Astrocyte (in vitro differentiated cells and primary cell): ENCODE results near the gene ALLC. TPM values are rescaled to one million over a fixed set of nuclear protein-coding genes. Genes with fewer than 3 reads are reported as not detected.

ENCODE experiments used
- DNase-seq: peaks from one replicate; pipeline ENCODE4 v3.0.0-alpha.2; 2010; ENCODE audit warnings: low read depth
- FAIRE-seq: peaks from 2 replicates; lab custom pipeline; 2011; peaks lifted over from hg19 to GRCh38; lab: Jason Lieb, UNC
- H2AFZ ChIP-seq: 2 replicates; pipeline ENCODE4 v1.6.0; 2012; ENCODE audit warnings: low read depth, low read length, inconsistent platforms
- H3K27ac ChIP-seq: 2 replicates; pipeline ENCODE4 v1.5.1; 2011; ENCODE audit warnings: low read depth, low read length, inconsistent platforms
- H3K27me3 ChIP-seq: 2 replicates; pipeline ENCODE4 v1.6.0; 2011; ENCODE audit warnings: low read length, inconsistent platforms; ENCODE audit not compliant: insufficient read depth
- H3K36me3 ChIP-seq: 2 replicates; pipeline ENCODE4 v1.5.1; 2011; ENCODE audit warnings: low read length, inconsistent platforms; ENCODE audit not compliant: insufficient read depth
- H3K4me1 ChIP-seq: 2 replicates; pipeline ENCODE4 v1.5.1; 2011; ENCODE audit warnings: low read length, inconsistent platforms; ENCODE audit not compliant: insufficient read depth
- H3K4me2 ChIP-seq: 2 replicates; pipeline ENCODE4 v1.6.0; 2012; ENCODE audit warnings: low read length, inconsistent platforms
- H3K4me3 ChIP-seq: 2 replicates; pipeline ENCODE4 v1.5.1; 2011; ENCODE audit warnings: low read depth, mild to moderate bottlenecking, low read length, inconsistent platforms; ENCODE audit not compliant: insufficient read depth
- H3K79me2 ChIP-seq: 2 replicates; pipeline ENCODE4 v1.6.0; 2012; ENCODE audit warnings: mild to moderate bottlenecking, low read length, inconsistent platforms; ENCODE audit not compliant: insufficient read depth
- H3K9ac ChIP-seq: 2 replicates; pipeline ENCODE4 v1.6.0; 2012; ENCODE audit warnings: mild to moderate bottlenecking, low read length, inconsistent platforms
- H3K9me3 ChIP-seq: 2 replicates; pipeline ENCODE4 v1.5.1; 2012; ENCODE audit warnings: low read depth, mild to moderate bottlenecking, low read length, inconsistent platforms; ENCODE audit not compliant: insufficient read depth
- H4K20me1 ChIP-seq: 2 replicates; pipeline ENCODE4 v1.6.0; 2012; ENCODE audit warnings: low read length, inconsistent platforms; ENCODE audit not compliant: insufficient read depth
- H3K27ac Mint-ChIP-seq: one replicate; pipeline ENCODE4 v1.8.0; 2021; ENCODE audit warnings: mild to moderate bottlenecking, mixed read lengths; ENCODE audit not compliant: unreplicated experiment
- H3K27me3 Mint-ChIP-seq: one replicate; pipeline ENCODE4 v1.8.0; 2021; ENCODE audit warnings: low read depth, mixed read lengths; ENCODE audit not compliant: unreplicated experiment
- H3K36me3 Mint-ChIP-seq: one replicate; pipeline ENCODE4 v1.8.0; 2021; ENCODE audit warnings: low read depth, mixed read lengths; ENCODE audit not compliant: unreplicated experiment
- H3K4me1 Mint-ChIP-seq: one replicate; pipeline ENCODE4 v1.8.0; 2021; ENCODE audit warnings: low read depth, mixed read lengths; ENCODE audit not compliant: unreplicated experiment
- H3K4me3 Mint-ChIP-seq: one replicate; pipeline ENCODE4 v1.8.0; 2021; ENCODE audit warnings: mild to moderate bottlenecking, moderate library complexity, mixed read lengths; ENCODE audit not compliant: unreplicated experiment
- H3K9me3 Mint-ChIP-seq: one replicate; pipeline ENCODE4 v1.8.0; 2021; ENCODE audit warnings: mild to moderate bottlenecking, mixed read lengths; ENCODE audit not compliant: unreplicated experiment
- EZH2 ChIP-seq: IDR thresholded peaks from 2 replicates; pipeline ENCODE4 v1.6.1; 2012; ENCODE audit warnings: mild to moderate bottlenecking, low read length, inconsistent platforms; ENCODE audit not compliant: insufficient read depth
- total RNA-seq: library from RNA; stranded (reverse); gene quantifications from 2 replicates; pipeline ENCODE4 v1.2.1, GENCODE V29; 2021
- TF ChIP-seq, protein P1 (sequence below): IDR thresholded peaks from 2 replicates; pipeline ENCODE4 v1.5.1; 2011; ENCODE audit warnings: low read depth, mild to moderate bottlenecking, inconsistent platforms, low read length, moderate library complexity; ENCODE audit not compliant: insufficient read depth

ALLC gene
- total RNA-seq, 1 donor from 2014 or later, result not detected

- no peak overlapping the region for H3K9ac ChIP-seq
- H3K4me1 ChIP-seq, result no peaks in the 10 kb centered on the region
- no peak overlapping the region for H3K4me3 ChIP-seq
- Mint-ChIP-seq H3K9me3 (peaks cover 11% of the 10 kb centered on the region), H3K27ac (no peak overlapping the region), H3K36me3 (no peaks in the 10 kb centered on the region), H3K27me3 (no peaks in the 10 kb centered on the region), H3K4me3 (no peak overlapping the region), H3K4me1 (peaks cover 6% of the 10 kb centered on the region)
- FAIRE-seq (no peak), DNase-seq (no peak)
- H3K36me3 ChIP-seq, result no peaks in the 10 kb centered on the region
- no peaks in the 10 kb centered on the region for H3K9me3 ChIP-seq
- no peaks in the 10 kb centered on the region for H4K20me1 ChIP-seq
- H3K79me2 ChIP-seq, result no peaks in the 10 kb centered on the region
- TF ChIP-seq EZH2, result no peak
- TF ChIP-seq, protein P1, sequence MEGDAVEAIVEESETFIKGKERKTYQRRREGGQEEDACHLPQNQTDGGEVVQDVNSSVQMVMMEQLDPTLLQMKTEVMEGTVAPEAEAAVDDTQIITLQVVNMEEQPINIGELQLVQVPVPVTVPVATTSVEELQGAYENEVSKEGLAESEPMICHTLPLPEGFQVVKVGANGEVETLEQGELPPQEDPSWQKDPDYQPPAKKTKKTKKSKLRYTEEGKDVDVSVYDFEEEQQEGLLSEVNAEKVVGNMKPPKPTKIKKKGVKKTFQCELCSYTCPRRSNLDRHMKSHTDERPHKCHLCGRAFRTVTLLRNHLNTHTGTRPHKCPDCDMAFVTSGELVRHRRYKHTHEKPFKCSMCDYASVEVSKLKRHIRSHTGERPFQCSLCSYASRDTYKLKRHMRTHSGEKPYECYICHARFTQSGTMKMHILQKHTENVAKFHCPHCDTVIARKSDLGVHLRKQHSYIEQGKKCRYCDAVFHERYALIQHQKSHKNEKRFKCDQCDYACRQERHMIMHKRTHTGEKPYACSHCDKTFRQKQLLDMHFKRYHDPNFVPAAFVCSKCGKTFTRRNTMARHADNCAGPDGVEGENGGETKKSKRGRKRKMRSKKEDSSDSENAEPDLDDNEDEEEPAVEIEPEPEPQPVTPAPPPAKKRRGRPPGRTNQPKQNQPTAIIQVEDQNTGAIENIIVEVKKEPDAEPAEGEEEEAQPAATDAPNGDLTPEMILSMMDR, result no peak
- no peaks in the 10 kb centered on the region for H3K27me3 ChIP-seq
- no peak overlapping the region for H3K4me2 ChIP-seq
- H3K27ac ChIP-seq, result no peak overlapping the region
- no peak overlapping the region for H2AFZ ChIP-seq
These were observed 35.0 kb upstream of the ALLC start for GRCh38 chr2:3622967-3623366.

- no peak for DNase-seq
- H3K27ac Mint-ChIP-seq, result no peak overlapping the region
- peaks cover 5% of the 10 kb centered on the region for H3K27me3 Mint-ChIP-seq
- no peaks in the 10 kb centered on the region for H3K4me1 ChIP-seq
- no peaks in the 10 kb centered on the region for H4K20me1 ChIP-seq
- no peaks in the 10 kb centered on the region for H3K9me3 ChIP-seq
- FAIRE-seq, result no peak
- H3K27ac ChIP-seq, result no peak overlapping the region
- H3K4me1 Mint-ChIP-seq, result peaks cover 6% of the 10 kb centered on the region
- H3K27me3 ChIP-seq, result no peaks in the 10 kb centered on the region
- peaks cover 11% of the 10 kb centered on the region for H3K9me3 Mint-ChIP-seq
- H2AFZ ChIP-seq, result no peak overlapping the region
- H3K9ac ChIP-seq, result no peak overlapping the region
- no peaks in the 10 kb centered on the region for H3K36me3 Mint-ChIP-seq
- no peak for TF ChIP-seq EZH2
- TF ChIP-seq, protein P1, result no peak
- no peaks in the 10 kb centered on the region for H3K79me2 ChIP-seq
- no peaks in the 10 kb centered on the region for H3K36me3 ChIP-seq
- no peak overlapping the region for H3K4me2 ChIP-seq
- H3K4me3 ChIP-seq, result no peak overlapping the region
- no peak overlapping the region for H3K4me3 Mint-ChIP-seq
These were observed 33.8 kb upstream of the ALLC start for GRCh38 chr2:3624059-3624794.

- Histone ChIP-seq H4K20me1 (no peaks in the 10 kb centered on the region), H3K4me1 (no peaks in the 10 kb centered on the region), H3K27me3 (no peaks in the 10 kb centered on the region), H3K9ac (no peak overlapping the region), H3K4me3 (no peak overlapping the region), H2AFZ (no peak overlapping the region), H3K27ac (no peak overlapping the region), H3K9me3 (no peaks in the 10 kb centered on the region), H3K79me2 (no peaks in the 10 kb centered on the region), H3K4me2 (no peak overlapping the region), H3K36me3 (no peaks in the 10 kb centered on the region)
- no peak for DNase-seq
- Mint-ChIP-seq H3K4me3 (no peak overlapping the region), H3K27me3 (peaks cover 5% of the 10 kb centered on the region), H3K36me3 (no peaks in the 10 kb centered on the region), H3K27ac (no peak overlapping the region), H3K4me1 (peaks cover 6% of the 10 kb centered on the region), H3K9me3 (peaks cover 9% of the 10 kb centered on the region)
- FAIRE-seq, result no peak
- no peak for TF ChIP-seq EZH2
- TF ChIP-seq, protein P1, result no peak
These were observed 32.8 kb upstream of the ALLC start for GRCh38 chr2:3625186-3625585.
